Motor neuron (in vitro differentiated cells): Measurements from ENCODE around the gene HOXA5. TPM values are rescaled to one million over a fixed set of nuclear protein-coding genes. Genes with fewer than 3 reads are reported as not detected.
A peak's percentile ranks its signal among the peaks of the same experiment; 100 is the strongest.

Experiments
- ATAC-seq, 8 experiments: fragments of 200-7000 bp; cut with Tn5 transposase; replicated peaks in 6 of 8; 2 replicates each; pipeline ENCODE4 v1.8.0; 2021; ENCODE audit warnings: mild to moderate bottlenecking in 8 of 8, moderate library complexity in 8 of 8
- H3K27ac ChIP-seq, 2 donors: fragments of 250-450 bp; sonication (Bioruptor Pico); 2 replicates each; pipeline ENCODE4 v1.9.0; 2021; ENCODE audit warnings: antibody characterized with exemption in 2 of 2, mild to moderate bottlenecking in 2 of 2, moderate library complexity in 1 of 2
- H3K4me1 ChIP-seq, 2 donors: fragments of 250-450 bp; sonication (Bioruptor Pico); replicated peaks in 1 of 2; 2 replicates each; pipeline ENCODE4 v1.6.1; 2021; ENCODE audit warnings: antibody characterized with exemption in 2 of 2, mild to moderate bottlenecking in 2 of 2, moderate library complexity in 1 of 2
- H3K4me3 ChIP-seq, 5 donors: fragments of 250-450 bp; sonication (Bioruptor Pico); 2 replicates each; pipeline ENCODE4 v1.9.0; 2021; ENCODE audit warnings: antibody characterized with exemption in 5 of 5, mild to moderate bottlenecking in 5 of 5, moderate library complexity in 4 of 5
- WGBS, 10 experiments: fragments of 450-650 bp; shearing (Covaris generic); methylation state at CpG; one replicate each; pipeline ENCODE4 v1.0.0; 2022; 5-methylcytosine and 5-hydroxymethylcytosine counted together
- in situ Hi-C, 9 experiments: fragments of 400-800 bp; cut with MboI; loops; one replicate each; pipeline ENCODE4 v1.15.0; 2021; ENCODE audit warnings: low sequenced_read_pairs in 9 of 9, low pct_unique_long_range_greater_than_20kb in 2 of 9; ENCODE audit not compliant: unreplicated experiment in 9 of 9
- total RNA-seq, 8 experiments: library from RNA; unstranded; fragments of 300-600 nt; gene quantifications; 2 replicates each; pipeline versions ENCODE4 v1.2.3 to v1.2.4, GENCODE V29; 2022

HOXA5 gene
- total RNA-seq, 8 experiments from 2014 or later = 10.0 to 121 (median 73.0) TPM

DNA sequence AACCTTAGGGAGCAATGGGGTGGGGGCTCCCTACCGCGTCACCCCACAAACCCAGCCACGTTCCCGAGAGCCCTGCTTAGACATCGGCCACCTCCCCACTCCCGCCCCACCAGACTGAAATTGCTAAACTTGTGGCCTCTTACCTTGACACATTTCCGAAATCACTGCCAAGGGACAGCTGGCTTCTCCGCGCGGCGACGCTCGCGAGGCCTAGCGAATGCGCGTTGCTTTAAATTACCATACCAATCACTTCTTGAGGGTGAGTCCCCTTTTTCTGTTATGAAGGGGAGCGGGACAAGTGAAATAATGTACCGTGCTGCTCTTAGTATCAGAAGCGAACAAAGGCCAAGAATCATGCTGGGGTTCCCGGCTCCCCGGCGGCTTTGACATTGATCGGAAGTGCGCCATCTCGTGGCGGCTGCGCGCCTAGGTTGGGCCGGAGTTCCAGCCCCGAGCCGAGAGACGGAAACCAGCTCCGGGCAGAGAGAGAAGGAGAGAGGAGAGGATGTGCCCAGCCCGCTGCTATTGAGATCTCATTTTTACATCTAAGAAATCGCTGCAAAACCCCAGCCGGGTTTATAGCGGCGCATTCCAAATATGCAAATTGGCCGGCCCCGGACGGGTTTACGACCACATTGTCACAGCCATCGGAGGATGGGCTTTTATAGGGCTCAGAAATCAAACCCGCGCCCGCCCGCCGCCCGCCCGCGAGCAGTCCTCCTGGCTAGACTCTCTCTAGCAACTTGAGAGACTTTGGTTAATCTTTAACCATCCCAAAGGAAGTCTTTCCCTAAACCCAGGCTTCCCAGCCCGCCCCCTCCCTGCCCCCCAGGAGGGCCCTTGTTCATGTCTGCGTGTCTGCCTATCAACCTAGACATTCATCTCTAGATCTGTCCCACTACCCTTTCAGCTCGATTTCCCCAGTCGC, 36.3 kb upstream of the HOXA5 start:
- Histone ChIP-seq H3K4me3 (peak overlapping the region in 3 of 5 donors; percentile 6 to 34 (median 25)), H3K4me1 (peaks cover 0 to 7% of the 10 kb centered on the region in 2 donors), H3K27ac (no peak overlapping the region)
- peak; percentile 50 to 86 (median 81) for ATAC-seq
- WGBS, 10 experiments = 0 to 26% (median 7%) methylated on average over 1 to 30 of the region's 56 CpGs; no CpG with 5 or more reads in 2 of the 10 experiments
- in situ Hi-C loops = loop anchor here in 7 of 9 experiments (10.0 to 25.0 kb wide), 6 partner anchors 608 to 1317 kb away; no protein-coding TSS in a partner anchor

- Histone ChIP-seq H3K4me3 (no peak overlapping the region), H3K4me1 (peaks cover 0 to 5% of the 10 kb centered on the region in 2 donors), H3K27ac (no peak overlapping the region)
- in situ Hi-C loops = loop anchor here in 7 of 9 experiments (10.0 to 25.0 kb wide), 6 partner anchors 608 to 1317 kb away; no protein-coding TSS in a partner anchor
- 0 to 20% (median 13%) methylated on average over 1 to 14 of the region's 14 CpGs for WGBS, 10 experiments
- no peak for ATAC-seq
Measured at GRCh38 chr7:27179030-27179429, 35.5 kb upstream of the HOXA5 start.

DNA sequence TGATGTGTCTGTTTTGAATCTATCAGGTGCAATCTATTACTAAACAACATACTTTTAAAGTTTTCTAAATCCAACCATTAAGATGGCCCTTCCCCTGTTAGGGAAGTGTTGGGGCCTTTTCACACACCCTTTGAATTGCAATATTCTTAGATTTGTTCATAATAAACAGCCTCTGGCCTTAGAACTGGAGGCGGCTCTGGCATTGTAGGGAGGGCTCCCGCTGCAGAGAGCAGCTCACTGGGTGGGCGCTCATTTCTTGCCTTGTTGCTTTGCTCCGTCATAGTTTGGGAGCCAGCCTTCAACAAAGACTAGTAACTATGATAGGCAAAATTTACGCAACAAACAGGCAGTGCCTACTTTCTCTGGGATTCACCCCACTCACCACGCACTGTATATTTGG, 34.9 kb upstream of the HOXA5 start:
- H3K27ac ChIP-seq = no peak overlapping the region
- no peak overlapping the region for H3K4me3 ChIP-seq
- ATAC-seq = peak in 1 of 8 experiments; percentile 1
- WGBS, 10 experiments = 0 to 80% (median 26%) methylated on average over 1 to 6 of the region's 6 CpGs
- in situ Hi-C loops = loop anchor here in 7 of 9 experiments (10.0 to 25.0 kb wide), 6 partner anchors 609 to 1316 kb away; no protein-coding TSS in a partner anchor
- H3K4me1 ChIP-seq = peaks cover 0 to 3% of the 10 kb centered on the region in 2 donors

DNA sequence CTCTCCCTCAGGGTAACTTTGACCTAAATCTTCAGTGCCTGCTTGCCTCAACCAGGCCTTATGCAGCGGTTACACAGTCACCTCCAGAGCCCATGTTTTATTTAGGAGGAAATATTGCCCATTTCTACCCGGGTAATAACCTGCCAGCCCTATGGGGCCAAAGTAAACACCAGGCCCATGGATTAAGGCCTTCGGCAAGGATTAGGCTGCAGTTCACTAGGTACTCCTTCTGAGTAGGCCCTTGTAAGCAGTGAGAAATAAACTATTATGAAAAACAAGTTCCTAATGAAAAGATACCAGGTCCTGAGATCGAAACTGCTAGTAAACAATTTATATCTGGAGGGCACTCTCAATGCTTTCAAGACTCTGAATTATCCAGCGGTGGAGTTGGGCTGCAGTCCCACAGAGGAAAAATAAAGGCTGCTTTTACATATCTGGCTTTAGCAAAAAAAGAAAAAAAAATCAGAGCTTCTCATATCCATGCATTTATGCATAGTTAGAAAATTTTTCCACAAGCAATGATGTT, 34.4 kb upstream of the HOXA5 start:
- H3K4me1 ChIP-seq = no peaks in the 10 kb centered on the region
- H3K4me3 ChIP-seq = no peak overlapping the region
- no peak for ATAC-seq
- no peak overlapping the region for H3K27ac ChIP-seq
- 0 to 60% (median 14%) methylated on average over 1 to 5 of the region's 5 CpGs for WGBS, 10 experiments
- in situ Hi-C loops = loop anchor here in 7 of 9 experiments (10.0 to 25.0 kb wide), 6 partner anchors 609 to 1316 kb away; no protein-coding TSS in a partner anchor

- WGBS, 10 experiments = 0 to 47% (median 10%) methylated on average over 1 to 9 of the region's 22 CpGs
- in situ Hi-C loops = loop anchor here in 7 of 9 experiments (10.0 to 25.0 kb wide), 6 partner anchors 610 to 1315 kb away; no protein-coding TSS in a partner anchor
- no peak for ATAC-seq
- no peak overlapping the region for H3K27ac ChIP-seq
- no peaks in the 10 kb centered on the region for H3K4me1 ChIP-seq
- H3K4me3 ChIP-seq = no peak overlapping the region
Measured at GRCh38 chr7:27176962-27177794, 33.7 kb upstream of the HOXA5 start.

GRCh38 chr7:27176524-27176845, 33.0 kb upstream of the HOXA5 start:
- ATAC-seq = no peak
- in situ Hi-C loops = loop anchor here in 7 of 9 experiments (10.0 to 25.0 kb wide), 6 partner anchors 611 to 1314 kb away; no protein-coding TSS in a partner anchor
- WGBS, 10 experiments = 0 to 60% (median 40%) methylated on average over 1 to 3 of the region's 3 CpGs; no CpG with 5 or more reads in 4 of the 10 experiments

GRCh38 chr7:27175626-27176523, 32.4 kb upstream of the HOXA5 start:
- no peak overlapping the region for H3K4me3 ChIP-seq
- ATAC-seq = peak in 3 of 8 experiments; percentile 0
- H3K27ac ChIP-seq = no peak overlapping the region
- 0 to 34% (median 20%) methylated on average over 1 to 17 of the region's 40 CpGs for WGBS, 10 experiments
- in situ Hi-C loops = loop anchor here in 7 of 9 experiments (10.0 to 25.0 kb wide), 6 partner anchors 611 to 1314 kb away; no protein-coding TSS in a partner anchor
- no peaks in the 10 kb centered on the region for H3K4me1 ChIP-seq

More at GRCh38 chr7:27176524-27176845, 33.0 kb upstream of the HOXA5 start:
- no peak overlapping the region for H3K27ac ChIP-seq
- no peaks in the 10 kb centered on the region for H3K4me1 ChIP-seq
- H3K4me3 ChIP-seq = no peak overlapping the region

DNA sequence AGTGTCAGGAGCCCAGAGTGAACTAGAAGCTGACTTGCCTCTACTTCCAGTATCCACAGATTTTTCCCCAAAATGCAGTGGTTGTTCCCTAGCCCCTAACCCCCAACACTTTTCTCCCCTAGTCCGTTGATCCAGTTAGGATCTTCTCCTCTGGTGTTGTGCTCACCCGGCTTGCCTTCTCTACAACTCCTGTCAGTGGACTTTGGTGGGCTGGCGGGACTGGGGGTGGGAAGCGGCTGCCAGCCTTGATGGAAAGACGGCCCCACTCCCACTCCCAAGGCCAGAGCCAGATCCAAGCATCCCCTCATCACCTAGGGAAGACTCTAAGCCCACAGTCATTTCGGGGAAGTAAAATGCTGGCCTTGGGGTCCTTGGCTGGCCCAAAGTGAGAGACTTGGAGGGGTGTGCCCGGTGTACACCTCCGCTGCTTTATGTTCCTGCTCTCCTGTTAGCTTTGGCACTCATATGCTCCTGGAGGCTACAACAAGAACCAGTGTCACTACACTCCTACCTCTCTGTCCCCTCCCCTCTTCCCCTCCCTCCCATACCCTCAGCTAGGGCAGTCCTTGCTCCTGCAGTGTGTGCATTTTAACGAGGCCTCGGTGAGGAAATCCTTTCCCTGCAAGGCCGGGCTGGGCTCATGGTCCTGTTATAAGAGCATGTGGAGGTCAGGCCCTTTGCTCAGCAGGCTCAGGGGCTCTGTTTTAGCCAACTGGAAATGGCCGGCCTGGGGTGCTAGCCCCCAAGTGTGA, 31.6 kb upstream of the HOXA5 start:
- WGBS, 10 experiments = 28 to 40% (median 35%) methylated on average over 1 to 4 of the region's 12 CpGs; no CpG with 5 or more reads in 6 of the 10 experiments
- Histone ChIP-seq H3K4me1 (peaks cover 0 to under 1% of the 10 kb centered on the region in 2 donors), H3K27ac (no peak overlapping the region), H3K4me3 (no peak overlapping the region)
- peak in 3 of 8 experiments; percentile 4 to 22 (median 7) for ATAC-seq
- in situ Hi-C loops = loop anchor here (10.0 to 25.0 kb wide), 8 partner anchors 612 to 1313 kb away; no protein-coding TSS in a partner anchor

DNA sequence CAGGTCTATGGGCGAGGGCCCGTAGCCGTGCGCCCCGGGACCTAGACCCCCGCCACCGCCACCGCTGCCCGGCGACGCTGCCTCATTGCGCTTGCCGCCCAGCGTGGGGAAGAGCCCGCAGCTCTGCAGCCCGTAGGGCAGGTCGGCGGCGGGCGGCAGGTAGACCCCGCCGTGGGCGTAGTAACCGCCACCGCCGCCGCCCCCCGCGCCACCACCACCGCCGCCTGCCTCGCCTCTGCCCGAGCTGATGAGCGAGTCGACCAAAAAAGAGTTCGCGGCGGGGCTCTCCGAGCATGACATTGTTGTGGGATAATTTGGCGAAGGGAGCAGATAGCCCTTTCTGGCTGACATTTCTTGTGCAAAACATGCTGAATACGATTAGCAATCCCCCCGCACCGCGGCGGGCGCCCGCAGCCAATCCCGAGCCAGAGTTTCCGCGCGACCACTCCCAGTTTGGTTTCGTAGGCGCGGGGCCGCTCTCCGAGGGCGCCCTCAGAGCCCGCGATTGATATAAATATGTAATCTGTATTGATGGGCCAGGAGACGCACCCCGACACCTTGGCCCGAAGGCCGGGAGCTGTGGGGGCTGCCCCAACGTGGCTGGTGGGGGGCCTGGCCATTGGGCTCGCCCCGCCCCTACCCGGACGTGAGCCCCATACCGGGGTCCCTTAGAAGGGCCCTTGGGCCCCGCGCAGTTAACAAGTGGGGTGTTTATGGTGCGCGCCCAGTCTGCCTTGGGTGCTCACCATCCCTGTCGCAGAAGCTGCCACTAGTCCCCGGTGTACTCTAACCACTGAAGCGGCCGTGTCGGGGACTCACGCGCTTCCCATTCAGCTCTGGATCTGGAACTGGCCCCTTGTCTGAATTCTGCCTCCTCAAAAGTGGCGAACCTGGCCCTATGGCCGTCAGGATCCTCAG, 30.7 kb upstream of the HOXA5 start, which contains the start of gene HOXA10:
Gene HOXA10, minus strand, starts transcription at position 365 of the 918 bp plus-strand sequence. Its CDS starts 14 bp downstream, at position 351.
- ATAC-seq = peak in 7 of 8 experiments; percentile 0 to 30 (median 15)
- H3K27ac ChIP-seq = no peak within 1 kb of the TSS
- 0 to 20% (median 0%) methylated on average over 1 to 13 of the region's 82 CpGs; no CpG with 5 or more reads in 5 of the 10 experiments for WGBS, 10 experiments
- in situ Hi-C loops = loop anchor here in 6 of 9 experiments (10.0 to 25.0 kb wide), 4 partner anchors 787 to 1312 kb away; no protein-coding TSS in a partner anchor
- peaks cover 0 to 6% of the 10 kb centered on the region in 2 donors for H3K4me1 ChIP-seq
- peak within 1 kb of the TSS in 4 of 5 donors; percentile 15 to 32 (median 24) for H3K4me3 ChIP-seq

- 0 to 3% (median 0%) methylated on average over 6 to 31 of the region's 59 CpGs; no CpG with 5 or more reads in 7 of the 10 experiments for WGBS, 10 experiments
- no peak overlapping the region for H3K27ac ChIP-seq
- in situ Hi-C loops = loop anchor here in 6 of 9 experiments (10.0 to 25.0 kb wide), 4 partner anchors 786 to 1311 kb away; no protein-coding TSS in a partner anchor
- peak overlapping the region in 4 of 5 donors; percentile 15 to 32 (median 24) for H3K4me3 ChIP-seq
- peaks cover 0 to 6% of the 10 kb centered on the region in 2 donors for H3K4me1 ChIP-seq
- ATAC-seq = peak; percentile 1 to 66 (median 37)
Measured at GRCh38 chr7:27173511-27173955, 30.1 kb upstream of the HOXA5 start.
